ENCODE results near the gene ELANE.

The ELANE gene

GRCh38 chr19:852136-853013, at the start of gene ELANE:
ELANE (plus strand) TSS chr19:852303; CDS start chr19:852329, 26 bp downstream.
- DNase-seq (ENCODE audit: low read depth) = no peak

GRCh38 chr19:802498-803098, 49.5 kb upstream of the ELANE start:
- DNase-seq (ENCODE audit: low read depth) = no peak

DNA sequence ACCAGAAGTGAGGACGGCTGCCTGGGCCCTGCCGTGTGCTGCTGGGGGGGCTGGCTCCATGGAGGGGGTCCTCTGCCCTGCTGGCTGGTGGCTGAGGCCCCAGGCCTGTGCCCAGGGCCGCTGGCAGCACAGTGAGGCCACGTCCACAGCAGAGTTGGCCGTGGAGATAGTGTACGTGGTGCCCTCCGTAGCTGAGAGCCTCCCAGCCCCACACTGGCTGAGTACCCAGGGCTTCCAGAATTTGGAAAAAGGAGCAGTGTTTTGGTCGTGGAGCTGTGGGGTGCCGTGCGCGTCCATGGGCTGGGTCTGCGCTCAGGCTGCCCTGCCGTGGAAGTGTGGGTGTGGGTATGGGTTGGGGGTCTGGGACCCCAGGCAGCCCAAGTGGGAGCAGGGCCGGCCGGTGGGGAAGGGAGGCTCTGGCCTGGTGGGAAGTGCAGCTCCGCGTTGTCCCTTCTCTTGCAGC, 49.0 kb upstream of the ELANE start:
- DNase-seq (ENCODE audit: low read depth) = no peak

DNA sequence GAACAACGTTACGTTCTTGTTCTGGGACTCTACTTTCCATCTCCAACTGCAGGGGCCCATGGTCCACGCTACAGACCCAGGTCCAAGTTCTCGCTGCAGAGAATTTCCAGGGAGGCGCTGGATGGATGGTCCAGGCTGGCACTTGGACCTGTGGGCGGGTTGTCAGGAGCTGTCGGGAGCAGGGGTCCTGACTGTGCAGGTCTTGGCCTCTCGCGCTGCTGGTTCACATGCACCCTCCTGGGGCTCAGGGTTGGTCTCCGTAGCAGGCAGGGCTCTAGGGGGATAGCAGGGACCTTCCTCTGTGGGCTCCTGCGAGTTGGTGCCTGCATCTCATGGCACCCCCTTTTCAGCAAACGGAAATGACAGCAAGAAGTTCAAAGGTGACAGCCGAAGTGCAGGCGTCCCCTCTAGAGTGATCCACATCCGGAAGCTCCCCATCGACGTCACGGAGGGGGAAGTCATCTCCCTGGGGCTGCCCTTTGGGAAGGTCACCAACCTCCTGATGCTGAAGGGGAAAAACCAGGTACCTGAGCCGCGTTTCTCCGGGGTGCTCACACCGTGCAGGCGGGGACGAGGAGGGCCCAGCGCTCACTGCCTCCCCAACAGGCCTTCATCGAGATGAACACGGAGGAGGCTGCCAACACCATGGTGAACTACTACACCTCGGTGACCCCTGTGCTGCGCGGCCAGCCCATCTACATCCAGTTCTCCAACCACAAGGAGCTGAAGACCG, 48.3 kb upstream of the ELANE start:
- DNase-seq (ENCODE audit: low read depth) = no peak

DNA sequence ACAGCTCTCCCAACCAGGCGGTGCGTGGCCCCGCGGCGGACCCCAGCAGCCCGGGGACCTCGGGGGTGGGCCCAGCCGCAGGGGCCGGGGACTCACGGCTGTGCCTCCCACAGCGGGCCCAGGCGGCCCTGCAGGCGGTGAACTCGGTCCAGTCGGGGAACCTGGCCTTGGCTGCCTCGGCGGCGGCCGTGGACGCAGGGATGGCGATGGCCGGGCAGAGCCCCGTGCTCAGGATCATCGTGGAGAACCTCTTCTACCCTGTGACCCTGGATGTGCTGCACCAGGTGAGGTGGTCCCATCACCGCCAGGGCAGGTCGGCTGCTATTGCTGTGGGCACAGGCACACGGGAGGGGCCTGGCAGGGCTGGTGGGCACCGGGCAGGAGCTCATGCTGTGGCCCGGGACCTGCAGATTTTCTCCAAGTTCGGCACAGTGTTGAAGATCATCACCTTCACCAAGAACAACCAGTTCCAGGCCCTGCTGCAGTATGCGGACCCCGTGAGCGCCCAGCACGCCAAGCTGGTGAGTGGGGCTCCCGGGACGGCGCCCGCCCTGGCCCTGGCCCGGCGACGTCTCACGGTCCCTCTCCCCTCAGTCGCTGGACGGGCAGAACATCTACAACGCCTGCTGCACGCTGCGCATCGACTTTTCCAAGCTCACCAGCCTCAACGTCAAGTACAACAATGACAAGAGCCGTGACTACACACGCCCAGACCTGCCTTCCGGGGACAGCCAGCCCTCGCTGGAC, 47.5 kb upstream of the ELANE start:
- no peak for DNase-seq (ENCODE audit: low read depth)

DNA sequence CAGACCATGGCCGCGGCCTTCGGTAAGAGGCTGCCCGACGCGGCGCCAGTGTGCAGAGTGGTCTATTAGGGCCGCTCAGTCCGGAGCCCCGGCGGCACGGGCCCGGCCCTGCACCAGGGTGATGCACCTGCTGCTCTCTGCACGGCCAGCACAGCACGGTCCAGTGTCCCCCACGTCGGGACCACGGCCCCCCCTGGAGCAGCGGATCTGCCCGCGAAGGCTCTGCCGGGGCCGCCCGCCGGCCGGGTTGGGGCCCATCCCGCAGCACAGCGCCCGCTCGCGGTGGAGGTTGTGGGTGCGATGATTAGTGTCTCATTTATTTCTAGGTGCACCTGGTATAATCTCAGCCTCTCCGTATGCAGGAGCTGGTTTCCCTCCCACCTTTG, 46.9 kb upstream of the ELANE start:
- no peak for DNase-seq (ENCODE audit: low read depth)

- DNase-seq (ENCODE audit: low read depth) = no peak
Measured at GRCh38 chr19:805600-806550, 46.2 kb upstream of the ELANE start.

DNA sequence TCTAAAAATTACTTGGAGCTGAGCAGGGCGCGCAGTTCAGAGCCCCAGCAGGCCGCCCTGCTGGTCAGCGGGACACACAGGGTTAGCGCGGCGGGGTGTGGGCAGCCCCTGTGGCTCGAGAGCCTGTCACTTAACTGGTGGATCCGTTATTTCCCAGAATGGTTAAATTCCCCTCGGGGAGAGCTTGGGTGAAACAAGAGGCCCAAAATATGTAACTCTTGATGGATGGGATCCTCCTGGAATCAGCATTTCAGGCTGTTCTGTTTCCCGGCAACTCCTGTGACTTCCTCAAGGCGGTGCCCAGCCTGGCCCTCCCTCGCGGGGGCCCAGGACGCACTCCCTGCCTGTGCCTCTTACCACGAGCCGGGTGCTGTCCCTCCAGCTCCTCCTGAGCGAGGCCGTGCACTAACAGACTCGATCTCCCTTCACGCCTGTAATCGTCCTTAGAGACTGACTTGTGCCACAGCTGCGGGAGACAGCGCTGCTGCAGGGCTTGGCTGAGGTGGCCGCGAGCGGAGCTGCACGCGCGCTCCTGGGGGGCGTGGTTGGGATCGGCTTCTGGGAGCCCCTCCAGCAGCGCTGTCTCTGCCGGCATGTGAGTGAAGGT, 45.2 kb upstream of the ELANE start:
- DNase-seq (ENCODE audit: low read depth) = no peak

DNA sequence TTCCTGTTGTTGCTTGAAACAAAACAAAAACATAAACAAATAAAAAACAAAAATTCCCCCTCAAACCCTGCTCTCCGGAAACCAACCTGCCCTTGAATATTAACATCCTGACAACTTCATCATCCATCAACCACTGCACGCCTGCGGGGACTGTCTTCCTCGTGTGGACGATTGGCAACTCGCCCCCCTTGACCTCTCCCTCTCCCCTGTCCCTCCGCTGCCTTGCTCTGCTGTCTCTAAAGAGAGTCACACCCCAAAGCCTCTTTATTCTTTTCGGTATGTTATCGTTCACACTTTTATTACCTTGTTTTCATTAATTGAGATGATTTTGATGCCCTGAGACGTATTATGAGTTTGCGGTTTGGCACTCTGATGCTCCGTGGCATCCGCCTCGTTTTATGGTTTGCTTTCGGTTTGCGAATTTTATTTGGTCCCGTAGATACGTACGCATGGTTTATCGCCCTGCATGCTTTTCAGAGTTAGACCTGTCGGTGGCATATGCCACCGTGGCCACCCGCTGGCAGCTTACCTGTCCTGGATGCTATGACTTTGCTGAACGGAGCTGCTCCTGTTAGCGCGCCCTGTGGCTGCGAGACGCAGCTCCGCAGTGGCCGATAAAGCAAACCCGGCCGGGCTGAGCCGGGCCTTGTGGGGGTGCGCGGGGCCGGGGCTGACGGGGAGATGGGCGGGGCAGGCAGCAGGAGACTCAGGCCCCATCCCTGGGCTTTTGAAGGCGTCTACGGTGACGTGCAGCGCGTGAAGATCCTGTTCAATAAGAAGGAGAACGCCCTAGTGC, 44.3 kb upstream of the ELANE start:
- DNase-seq (ENCODE audit: low read depth) = no peak

DNA sequence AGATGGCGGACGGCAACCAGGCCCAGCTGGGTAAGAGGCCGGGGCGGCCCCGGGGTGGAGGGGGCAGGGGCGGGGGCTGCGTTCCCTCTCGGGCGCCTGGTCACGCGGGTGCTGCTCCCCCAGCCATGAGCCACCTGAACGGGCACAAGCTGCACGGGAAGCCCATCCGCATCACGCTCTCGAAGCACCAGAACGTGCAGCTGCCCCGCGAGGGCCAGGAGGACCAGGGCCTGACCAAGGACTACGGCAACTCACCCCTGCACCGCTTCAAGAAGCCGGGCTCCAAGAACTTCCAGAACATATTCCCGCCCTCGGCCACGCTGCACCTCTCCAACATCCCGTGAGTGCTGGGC, 43.7 kb upstream of the ELANE start:
- DNase-seq (ENCODE audit: low read depth) = no peak

DNA sequence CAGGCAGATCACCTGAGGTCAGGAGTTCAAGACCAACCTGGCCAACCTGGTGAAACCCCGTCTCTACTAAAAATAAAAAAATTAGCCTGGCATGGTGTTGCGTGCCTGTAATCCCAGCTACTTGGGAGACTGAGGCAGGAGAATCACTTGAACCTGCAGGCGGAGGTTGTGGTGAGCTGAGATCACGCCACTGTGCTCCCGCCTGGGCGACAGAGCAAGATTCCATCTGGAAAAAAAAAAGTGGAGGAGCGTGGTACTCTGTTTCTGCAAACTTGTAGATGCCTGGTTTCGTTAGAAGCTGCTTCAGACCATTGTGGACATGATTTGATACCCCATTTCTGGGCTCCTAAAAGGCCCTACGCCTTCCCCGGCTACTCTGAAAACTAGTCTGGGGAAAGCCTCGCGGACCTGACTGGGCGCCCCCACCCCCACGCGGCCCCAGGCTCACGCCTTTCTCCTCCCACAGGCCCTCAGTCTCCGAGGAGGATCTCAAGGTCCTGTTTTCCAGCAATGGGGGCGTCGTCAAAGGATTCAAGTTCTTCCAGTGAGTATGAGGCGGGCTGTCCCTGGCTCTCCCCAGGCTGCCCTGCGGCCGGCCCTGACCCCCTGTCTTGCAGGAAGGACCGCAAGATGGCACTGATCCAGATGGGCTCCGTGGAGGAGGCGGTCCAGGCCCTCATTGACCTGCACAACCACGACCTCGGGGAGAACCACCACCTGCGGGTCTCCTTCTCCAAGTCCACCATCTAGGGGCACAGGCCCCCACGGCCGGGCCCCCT, 41.8 kb upstream of the ELANE start:
- no peak for DNase-seq (ENCODE audit: low read depth)

DNA sequence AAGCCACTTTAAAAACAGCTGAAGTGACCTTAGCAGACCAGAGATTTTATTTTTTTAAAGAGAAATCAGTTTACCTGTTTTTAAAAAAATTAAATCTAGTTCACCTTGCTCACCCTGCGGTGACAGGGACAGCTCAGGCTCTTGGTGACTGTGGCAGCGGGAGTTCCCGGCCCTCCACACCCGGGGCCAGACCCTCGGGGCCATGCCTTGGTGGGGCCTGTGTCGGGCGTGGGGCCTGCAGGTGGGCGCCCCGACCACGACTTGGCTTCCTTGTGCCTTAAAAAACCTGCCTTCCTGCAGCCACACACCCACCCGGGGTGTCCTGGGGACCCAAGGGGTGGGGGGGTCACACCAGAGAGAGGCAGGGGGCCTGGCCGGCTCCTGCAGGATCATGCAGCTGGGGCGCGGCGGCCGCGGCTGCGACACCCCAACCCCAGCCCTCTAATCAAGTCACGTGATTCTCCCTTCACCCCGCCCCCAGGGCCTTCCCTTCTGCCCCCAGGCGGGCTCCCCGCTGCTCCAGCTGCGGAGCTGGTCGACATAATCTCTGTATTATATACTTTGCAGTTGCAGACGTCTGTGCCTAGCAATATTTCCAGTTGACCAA, 41.1 kb upstream of the ELANE start:
- DNase-seq (ENCODE audit: low read depth) = no peak

DNA sequence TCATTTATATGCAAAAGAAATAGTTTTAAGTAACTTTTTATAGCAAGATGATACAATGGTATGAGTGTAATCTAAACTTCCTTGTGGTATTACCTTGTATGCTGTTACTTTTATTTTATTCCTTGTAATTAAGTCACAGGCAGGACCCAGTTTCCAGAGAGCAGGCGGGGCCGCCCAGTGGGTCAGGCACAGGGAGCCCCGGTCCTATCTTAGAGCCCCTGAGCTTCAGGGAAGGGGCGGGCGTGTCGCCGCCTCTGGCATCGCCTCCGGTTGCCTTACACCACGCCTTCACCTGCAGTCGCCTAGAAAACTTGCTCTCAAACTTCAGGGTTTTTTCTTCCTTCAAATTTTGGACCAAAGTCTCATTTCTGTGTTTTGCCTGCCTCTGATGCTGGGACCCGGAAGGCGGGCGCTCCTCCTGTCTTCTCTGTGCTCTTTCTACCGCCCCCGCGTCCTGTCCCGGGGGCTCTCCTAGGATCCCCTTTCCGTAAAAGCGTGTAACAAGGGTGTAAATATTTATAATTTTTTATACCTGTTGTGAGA, 40.5 kb upstream of the ELANE start:
- DNase-seq (ENCODE audit: low read depth) = no peak

- DNase-seq (ENCODE audit: low read depth) = no peak
Measured at GRCh38 chr19:812049-812746, 39.9 kb upstream of the ELANE start.

DNA sequence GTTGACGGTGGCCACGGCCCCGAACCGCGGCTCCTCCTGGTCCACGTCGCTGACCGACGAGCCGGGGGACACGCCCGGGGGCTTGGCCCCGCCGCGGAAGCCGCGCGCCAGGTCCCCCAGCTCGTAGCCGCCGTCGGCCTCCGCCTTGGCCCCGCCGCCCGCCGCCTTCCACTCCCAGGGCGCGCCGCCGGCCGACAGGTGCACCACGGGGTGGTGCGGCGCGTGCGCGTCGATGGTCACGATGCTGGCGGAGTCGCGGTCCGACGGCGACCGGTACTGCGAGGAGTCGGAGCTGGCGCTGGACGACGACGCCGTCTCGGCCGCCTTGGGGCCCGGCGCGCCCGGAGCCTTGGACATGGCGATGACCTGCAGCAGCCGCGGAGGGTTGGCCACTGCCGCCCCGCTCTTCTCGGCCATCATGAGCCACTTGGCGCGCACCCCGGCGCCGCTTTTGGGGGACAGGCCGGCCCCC, 39.3 kb upstream of the ELANE start:
- DNase-seq (ENCODE audit: low read depth) = no peak

DNA sequence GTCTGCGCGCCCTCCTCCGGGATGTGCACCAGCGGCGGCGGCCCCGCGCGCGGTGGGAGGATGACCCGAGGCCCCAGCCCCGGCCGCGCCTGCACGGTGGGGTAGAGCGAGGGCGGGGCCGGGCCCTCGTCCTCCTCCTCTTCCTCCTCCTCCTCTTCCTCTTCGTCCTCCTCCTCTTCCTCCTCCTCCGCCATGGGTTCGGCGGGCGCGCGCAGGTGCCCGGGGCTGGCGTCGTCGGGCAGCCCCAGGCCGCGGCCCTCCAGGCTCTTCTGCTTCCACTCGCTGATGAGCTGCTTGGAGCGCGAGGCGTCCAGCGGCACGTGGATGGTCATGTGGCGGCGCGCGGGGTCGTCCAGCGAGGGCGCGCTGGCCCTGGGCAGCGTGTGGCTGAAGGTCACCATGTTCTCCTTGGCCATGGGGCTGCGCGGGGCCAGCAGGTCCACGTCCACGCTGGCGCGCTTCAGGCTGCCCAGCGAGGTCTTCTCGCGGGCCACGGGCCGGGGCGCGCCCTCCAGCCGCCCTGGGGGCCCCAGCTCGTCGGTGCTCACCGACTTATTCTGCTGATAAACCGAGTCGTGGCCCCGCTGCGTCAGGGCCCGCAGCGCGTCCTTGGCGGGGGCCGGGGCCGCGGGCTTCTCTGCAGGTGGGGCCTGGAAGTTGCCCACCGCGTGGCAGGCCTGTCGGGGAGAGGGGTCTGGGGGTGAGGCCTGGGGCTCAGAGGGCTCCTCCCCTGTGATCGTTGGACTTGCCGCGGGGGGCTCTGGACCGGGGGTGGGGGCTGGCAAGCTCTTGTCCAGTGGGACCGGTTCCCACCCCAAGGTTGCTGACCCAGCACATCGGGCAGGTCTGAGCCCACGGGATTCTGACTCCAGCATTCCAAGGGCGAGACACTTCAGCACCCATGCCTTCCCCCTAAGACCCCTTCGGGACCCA, 38.6 kb upstream of the ELANE start:
- no peak for DNase-seq (ENCODE audit: low read depth)

Data from activated T-cell treated with anti-CD3 and anti-CD28 coated beads for 48 hours (primary cell).